GM13977 (cell line): Measurements from ENCODE around the gene RNF34.
"Not testable (repeated sequence)": the region's sequence is repeated elsewhere in the genome, so short reads cannot be mapped to it uniquely, and the experiment has no call there.

Experiments used
- DNase-seq: peaks from one replicate; pipeline ENCODE4 v3.0.0; 2012; ENCODE audit warnings: low spot score
- in situ Hi-C: fragments of 300-500 bp; cut with MboI; formaldehyde crosslinking; loops from one replicate; pipeline ENCODE4 v1.12.0; 2022; ENCODE audit warnings: low sequenced_read_pairs, low pct_unique_long_range_greater_than_20kb, mixed read lengths, inconsistent platforms; ENCODE audit not compliant: unreplicated experiment
- TF ChIP-seq, protein P1 (sequence below): IDR thresholded peaks from 2 replicates; pipeline ENCODE4 v1.5.1; 2012; ENCODE audit warnings: mild to moderate bottlenecking, control low read depth; ENCODE audit not compliant: insufficient read depth; ENCODE audit errors: extremely low read depth, missing control alignments

The RNF34 gene

DNA sequence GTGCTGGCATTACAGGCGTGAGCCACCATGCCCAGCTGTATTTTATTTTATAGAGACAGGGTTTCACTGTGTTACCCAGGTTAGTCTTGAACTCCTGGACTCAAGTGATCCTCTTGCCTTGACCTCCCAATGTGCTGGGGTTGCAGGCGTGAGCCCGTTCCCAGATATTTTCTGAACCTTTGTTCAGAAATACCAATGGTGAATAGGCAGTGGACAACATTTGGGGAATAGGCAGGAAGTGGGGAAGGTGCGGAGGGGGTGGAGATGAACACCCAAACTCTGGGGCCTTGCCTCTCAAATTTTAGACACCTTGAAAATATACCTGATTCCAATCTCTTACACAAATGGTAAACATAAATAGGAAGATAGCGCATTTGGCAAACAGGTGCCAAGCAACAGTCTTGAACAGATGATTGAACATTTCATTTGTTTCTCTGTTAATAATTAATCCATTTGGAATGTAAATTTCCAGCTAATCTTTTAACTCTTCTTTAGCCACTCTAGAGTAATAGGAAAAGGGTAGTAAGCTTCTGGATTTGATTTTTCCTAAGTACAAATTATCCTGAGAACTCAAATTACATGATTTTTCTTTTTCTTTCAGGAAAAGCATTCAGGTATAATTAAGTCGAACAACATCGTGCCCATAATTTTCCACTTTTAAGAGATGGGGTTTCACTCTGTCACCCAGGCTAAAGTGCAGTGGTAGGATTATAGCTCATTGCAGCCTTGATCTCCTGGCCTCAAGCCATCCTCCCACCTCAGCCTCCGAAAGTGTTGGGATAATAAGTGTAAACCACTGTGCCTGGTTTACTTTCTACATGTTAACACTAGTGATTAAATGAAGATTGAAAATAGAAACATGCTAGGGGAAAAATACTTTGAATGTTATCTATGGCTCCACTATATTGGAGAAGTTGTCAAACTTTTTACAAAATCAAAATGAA lies 22.9 kb upstream of the RNF34 start:
- DNase-seq: no peak
- TF ChIP-seq, protein P1, sequence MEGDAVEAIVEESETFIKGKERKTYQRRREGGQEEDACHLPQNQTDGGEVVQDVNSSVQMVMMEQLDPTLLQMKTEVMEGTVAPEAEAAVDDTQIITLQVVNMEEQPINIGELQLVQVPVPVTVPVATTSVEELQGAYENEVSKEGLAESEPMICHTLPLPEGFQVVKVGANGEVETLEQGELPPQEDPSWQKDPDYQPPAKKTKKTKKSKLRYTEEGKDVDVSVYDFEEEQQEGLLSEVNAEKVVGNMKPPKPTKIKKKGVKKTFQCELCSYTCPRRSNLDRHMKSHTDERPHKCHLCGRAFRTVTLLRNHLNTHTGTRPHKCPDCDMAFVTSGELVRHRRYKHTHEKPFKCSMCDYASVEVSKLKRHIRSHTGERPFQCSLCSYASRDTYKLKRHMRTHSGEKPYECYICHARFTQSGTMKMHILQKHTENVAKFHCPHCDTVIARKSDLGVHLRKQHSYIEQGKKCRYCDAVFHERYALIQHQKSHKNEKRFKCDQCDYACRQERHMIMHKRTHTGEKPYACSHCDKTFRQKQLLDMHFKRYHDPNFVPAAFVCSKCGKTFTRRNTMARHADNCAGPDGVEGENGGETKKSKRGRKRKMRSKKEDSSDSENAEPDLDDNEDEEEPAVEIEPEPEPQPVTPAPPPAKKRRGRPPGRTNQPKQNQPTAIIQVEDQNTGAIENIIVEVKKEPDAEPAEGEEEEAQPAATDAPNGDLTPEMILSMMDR: no peak
- in situ Hi-C loops: no loop called here

DNA sequence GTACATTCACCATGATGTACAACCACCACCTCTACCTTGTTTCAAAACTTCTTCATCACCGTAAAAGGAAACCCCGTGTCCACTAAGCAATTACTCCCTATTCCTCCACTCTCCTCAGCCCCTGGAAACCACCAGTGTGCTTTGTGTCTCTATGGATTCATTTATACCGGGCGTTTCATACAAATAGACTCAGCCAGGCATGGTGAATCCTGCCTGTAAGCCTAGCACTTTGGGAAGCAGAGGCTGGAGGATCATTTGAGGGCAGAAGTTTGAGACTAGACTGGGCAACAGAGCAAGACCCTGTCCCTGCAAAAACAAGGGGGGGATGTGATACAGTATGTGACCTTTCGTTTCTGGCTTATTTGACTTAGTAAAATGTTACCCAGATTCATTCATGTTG lies 21.2 kb upstream of the RNF34 start:
- no peak for DNase-seq
- in situ Hi-C loops: no loop called here
- TF ChIP-seq, protein P1: no peak

DNA sequence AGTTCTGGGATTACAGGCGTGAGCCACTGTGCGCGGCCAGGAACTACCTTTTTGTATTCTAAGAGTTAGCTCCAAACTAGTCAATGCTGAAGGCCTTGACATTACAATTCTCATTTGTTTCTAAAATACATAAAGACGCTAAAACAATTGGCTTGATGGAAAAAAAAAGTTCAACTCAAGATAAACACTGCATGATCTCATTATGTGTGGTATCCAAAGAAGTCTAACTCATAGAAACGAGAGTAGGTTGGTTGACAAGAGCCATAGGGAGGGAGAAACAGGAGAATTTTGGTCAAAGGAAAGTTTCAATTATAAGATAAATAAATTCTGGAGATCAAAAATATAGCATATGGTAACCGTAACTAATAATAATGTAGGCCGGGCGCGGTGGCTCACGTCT lies 20.0 kb upstream of the RNF34 start:
- TF ChIP-seq, protein P1: no peak
- no peak for DNase-seq
- in situ Hi-C loops: no loop called here

DNA sequence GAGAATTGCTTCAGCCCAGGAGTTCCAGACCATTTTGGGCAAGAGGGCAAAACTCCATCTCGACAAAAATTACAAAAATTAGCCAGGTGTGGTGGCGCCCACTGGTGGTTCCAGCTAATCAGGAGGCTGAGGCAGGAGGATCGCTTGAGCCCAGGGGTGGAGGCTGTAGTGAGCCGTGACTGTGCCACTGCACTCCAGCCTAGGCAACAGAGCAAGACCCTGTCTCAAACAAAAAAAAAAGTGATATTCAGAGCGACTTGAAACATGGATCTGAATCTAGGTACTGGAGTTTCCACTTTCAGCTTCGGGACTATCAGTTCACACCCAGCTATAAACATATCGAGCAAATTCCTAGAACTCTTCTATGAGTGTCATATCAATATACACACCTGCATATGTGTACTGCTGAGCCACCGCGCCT lies 16.3 kb upstream of the RNF34 start:
- TF ChIP-seq, protein P1: no peak
- DNase-seq: no peak
- in situ Hi-C loops: no loop called here

DNA sequence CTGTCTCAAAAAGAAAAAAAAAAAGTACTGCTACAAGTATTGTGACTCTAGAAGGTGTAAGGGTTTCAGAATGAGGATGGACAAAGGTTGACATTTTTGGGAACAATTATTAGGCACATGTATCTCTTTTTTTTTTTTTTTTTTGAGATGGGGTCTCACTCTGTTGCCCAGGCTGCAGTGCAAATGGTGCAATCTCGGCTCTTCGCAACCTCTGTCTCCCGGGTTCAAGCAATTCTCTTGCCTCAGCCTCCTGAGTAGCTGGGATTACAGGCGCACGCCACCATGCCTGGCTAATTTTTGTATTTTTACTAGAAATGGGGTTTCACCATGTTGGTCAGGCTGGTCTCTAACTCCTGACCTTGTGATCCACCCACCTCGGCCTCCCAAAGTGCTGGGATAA lies 15.0 kb upstream of the RNF34 start:
- DNase-seq, in situ Hi-C loops: not testable (repeated sequence)

DNA sequence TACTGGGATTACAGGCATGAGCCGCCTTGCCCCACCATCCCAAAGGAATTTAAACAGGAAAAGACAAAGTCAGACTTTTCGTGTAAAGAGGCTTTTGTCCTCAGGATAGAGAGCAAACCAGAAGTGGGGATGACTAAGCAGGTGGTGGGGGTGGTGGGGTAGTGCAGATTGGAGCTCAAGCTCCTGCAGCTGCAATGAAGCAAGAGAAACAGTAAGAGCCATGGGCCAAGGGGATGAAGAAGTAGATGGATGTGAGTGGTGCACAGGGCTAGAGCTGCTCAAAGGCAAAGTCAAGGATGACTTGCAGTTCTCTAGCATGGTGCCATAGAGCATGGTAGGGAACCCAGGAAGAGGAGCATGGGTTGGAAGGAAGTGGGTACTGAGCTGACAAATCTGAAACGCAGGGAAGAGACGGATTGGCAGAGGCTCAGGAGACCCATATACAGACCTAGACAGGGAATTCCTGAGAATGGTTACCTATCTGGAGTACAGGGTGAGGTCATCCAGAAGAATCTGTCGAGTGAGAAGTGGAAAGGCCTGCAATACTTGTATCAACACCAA lies 11.4 kb upstream of the RNF34 start:
- TF ChIP-seq, protein P1: no peak
- DNase-seq: no peak
- in situ Hi-C loops: no loop called here

DNA sequence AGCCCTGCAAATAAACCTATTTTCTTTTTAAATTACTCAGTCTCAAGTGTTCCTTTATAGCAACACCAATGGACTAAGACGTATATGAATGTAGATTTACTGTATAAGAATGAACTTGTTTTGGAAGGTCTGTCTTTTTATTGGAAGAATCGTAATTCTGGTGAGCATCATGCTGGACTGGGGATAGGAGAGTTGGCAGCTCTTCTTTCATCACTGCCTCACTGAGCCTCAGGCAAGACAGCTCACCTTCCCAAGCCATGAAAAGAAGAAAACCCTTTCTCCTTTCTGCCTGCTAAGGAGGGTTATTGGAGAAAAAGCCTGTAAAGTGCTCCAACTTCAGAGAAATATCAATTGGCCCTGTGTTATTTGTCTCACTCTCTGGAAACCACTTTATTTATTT lies 9.1 kb upstream of the RNF34 start:
- TF ChIP-seq, protein P1: no peak
- in situ Hi-C loops: no loop called here
- no peak for DNase-seq
